K562 (cell line): Measurements from ENCODE around the gene SLC7A8. TPM values are rescaled to one million over a fixed set of nuclear protein-coding genes. Genes with fewer than 3 reads are reported as not detected.

Source experiments
- GATAD2B ChIP-seq: fragments of 450-650 bp; IDR thresholded peaks from 2 replicates; pipeline ENCODE4 v1.6.1; 2017; ENCODE audit warnings: mild to moderate bottlenecking, borderline replicate concordance
- HNRNPUL1 ChIP-seq: fragments of 200-400 bp; formaldehyde crosslinking; IDR thresholded peaks from 2 replicates; pipeline ENCODE4 v1.6.1; 2017; ENCODE audit warnings: low read length
- LEF1 ChIP-seq: fragments of 450-650 bp; IDR thresholded peaks from 2 replicates; pipeline ENCODE4 v1.6.1; 2016; ENCODE audit warnings: mild to moderate bottlenecking
- MXI1 ChIP-seq: IDR thresholded peaks from 2 replicates; pipeline ENCODE4 v1.6.1; 2011; ENCODE audit warnings: low read depth, mild to moderate bottlenecking, improper control_type of control experiment, low read length
- NFIX ChIP-seq: fragments of 250-450 bp; sonication (Bioruptor Pico); IDR thresholded peaks from 2 replicates; pipeline ENCODE4 v1.4.0; 2020; ENCODE audit warnings: low read depth, mild to moderate bottlenecking, moderate library complexity
- SMAD3 ChIP-seq: fragments of 450-650 bp; formaldehyde crosslinking; conservative IDR thresholded peaks from 2 replicates; pipeline ENCODE4 v1.4.0; 2020; ENCODE audit warnings: mild to moderate bottlenecking
- TGIF2 ChIP-seq: sonication (generic); formaldehyde crosslinking; IDR thresholded peaks from 2 replicates; pipeline ENCODE4 v1.8.1; 2022; ENCODE audit warnings: mild to moderate bottlenecking, missing genetic modification reagents, moderate library complexity
- XRCC5 ChIP-seq: fragments of 200-400 bp; formaldehyde crosslinking; IDR thresholded peaks from 2 replicates; pipeline ENCODE4 v1.6.1; 2017; ENCODE audit warnings: low read depth, mild to moderate bottlenecking, low read length
- ZEB2 ChIP-seq: fragments of 450-650 bp; IDR thresholded peaks from 2 replicates; pipeline ENCODE4 v1.6.1; 2016
- polyA plus RNA-seq, 8 experiments: library from polyadenylated mRNA; depleted of rRNA in 4 of 8; stranded (reverse) in 5 of 8; unstranded in 3 of 8; fragments of >200 nt; fragmentation: Nextera tagmentation in 2 of 8; fragmentation: Illumina TruSeq in 1 of 8; extraction: Ambion mirVana in 2 of 8; extraction: Trizol in 1 of 8; gene quantifications; 2 replicates each; pipeline versions ENCODE4 v1.2.1 to v1.2.3, GENCODE V29; 2011 to 2014; ENCODE audit warnings: inconsistent platforms in 1 of 8, missing spikeins in 1 of 8
- total RNA-seq, 7 experiments: library from RNA; depleted of rRNA in 6 of 7; stranded (reverse); fragments of >200 nt in 6 of 7; fragmentation: Illumina TruSeq in 2 of 7; extraction: Trizol in 2 of 7; gene quantifications; 2 replicates each; pipeline versions ENCODE4 v1.2.1 to v1.2.3, GENCODE V29; 2011 to 2021; ENCODE audit warnings: low replicate concordance in 1 of 7
- TF ChIP-seq, protein P1 (sequence below): fragments of 450-650 bp; formaldehyde crosslinking; IDR thresholded peaks from 2 replicates; pipeline ENCODE4 v1.4.0; 2020; ENCODE audit warnings: mild to moderate bottlenecking, mixed read lengths
- TF ChIP-seq, protein P2 (sequence below): sonication (generic); formaldehyde crosslinking; IDR thresholded peaks from 2 replicates; pipeline ENCODE4 v1.8.0; 2022; ENCODE audit warnings: missing genetic modification reagents, mild to moderate bottlenecking, moderate library complexity, borderline replicate concordance
- TF ChIP-seq, protein P3 (sequence below): fragments of 150-350 bp; IDR thresholded peaks from 2 replicates; pipeline ENCODE4 v1.6.1; 2014; ENCODE audit warnings: low read depth, mild to moderate bottlenecking, low read length, borderline replicate concordance
- TF ChIP-seq, protein P4 (sequence below): fragments of 250-450 bp; sonication (Bioruptor Pico); IDR thresholded peaks from 2 replicates; pipeline ENCODE4 v1.9.0; 2021; ENCODE audit warnings: mild to moderate bottlenecking
- TF ChIP-seq, protein P5 (sequence below): fragments of 250-450 bp; sonication (Bioruptor Pico); IDR thresholded peaks from 2 replicates; pipeline ENCODE4 v1.8.0; 2022; ENCODE audit warnings: inconsistent platforms, mild to moderate bottlenecking, moderate library complexity, borderline replicate concordance
- TF ChIP-seq, protein P6 (sequence below): fragments of 250-450 bp; sonication (Bioruptor Pico); IDR thresholded peaks from 2 replicates; pipeline ENCODE4 v1.8.0; 2021; ENCODE audit warnings: mild to moderate bottlenecking, moderate library complexity

Gene SLC7A8
- total and polyA plus RNA-seq, 9 of the 15 experiments (the other 6 are each of a cell fraction or from before 2014, with no cell fraction given), result 2.0 to 33.0 (median 6.0) TPM

DNA sequence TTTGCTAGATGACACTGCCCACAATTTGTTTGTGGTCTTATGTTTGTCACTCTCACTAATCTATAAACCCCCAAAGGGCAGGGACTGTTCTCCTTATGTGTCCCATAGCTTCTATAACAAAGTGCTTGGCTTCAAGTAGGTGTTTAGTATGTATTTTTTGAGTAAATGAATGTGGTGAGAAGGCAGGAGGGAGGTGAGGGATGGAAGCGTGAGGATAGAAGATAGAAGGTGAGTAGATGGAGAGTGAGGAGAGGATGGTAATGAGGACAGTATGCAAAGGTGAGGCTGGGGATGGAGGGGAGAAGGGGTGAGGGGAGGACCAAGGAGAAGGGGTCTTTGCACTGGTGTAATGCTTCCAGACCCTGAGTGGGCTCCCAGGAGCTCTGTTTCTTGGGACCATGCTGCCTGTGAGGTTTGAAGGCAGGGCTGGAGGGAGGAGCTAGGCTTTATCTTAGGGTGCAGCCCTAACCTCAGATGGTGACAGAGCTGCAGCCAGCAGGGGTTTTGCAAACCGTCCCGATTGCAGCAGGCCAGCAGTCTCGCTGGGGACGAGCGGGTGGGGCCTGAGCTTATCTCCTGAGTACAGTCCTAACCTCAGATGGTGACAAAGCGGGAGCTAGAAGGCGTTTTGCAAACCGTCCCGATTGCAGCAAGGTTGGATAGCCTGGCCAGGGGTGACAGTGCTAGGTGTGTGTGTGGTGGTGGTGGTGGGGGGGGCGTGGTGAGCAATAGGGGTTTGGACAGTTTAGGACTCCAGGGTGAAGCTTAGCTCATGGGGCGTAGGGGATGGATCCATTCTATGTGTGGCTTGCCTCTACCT, 70.9 kb downstream of the SLC7A8 start (continued):
- TF ChIP-seq, protein P1, sequence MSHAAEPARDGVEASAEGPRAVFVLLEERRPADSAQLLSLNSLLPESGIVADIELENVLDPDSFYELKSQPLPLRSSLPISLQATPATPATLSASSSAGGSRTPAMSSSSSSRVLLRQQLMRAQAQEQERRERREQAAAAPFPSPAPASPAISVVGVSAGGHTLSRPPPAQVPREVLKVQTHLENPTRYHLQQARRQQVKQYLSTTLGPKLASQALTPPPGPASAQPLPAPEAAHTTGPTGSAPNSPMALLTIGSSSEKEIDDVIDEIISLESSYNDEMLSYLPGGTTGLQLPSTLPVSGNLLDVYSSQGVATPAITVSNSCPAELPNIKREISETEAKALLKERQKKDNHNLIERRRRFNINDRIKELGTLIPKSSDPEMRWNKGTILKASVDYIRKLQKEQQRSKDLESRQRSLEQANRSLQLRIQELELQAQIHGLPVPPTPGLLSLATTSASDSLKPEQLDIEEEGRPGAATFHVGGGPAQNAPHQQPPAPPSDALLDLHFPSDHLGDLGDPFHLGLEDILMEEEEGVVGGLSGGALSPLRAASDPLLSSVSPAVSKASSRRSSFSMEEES (CRISPR knock-in tag), result no peak
- no peak for TF ChIP-seq GATAD2B
- no peak for TF ChIP-seq XRCC5
- TF ChIP-seq MXI1, result peak; percentile 74
- TF ChIP-seq, protein P2, sequence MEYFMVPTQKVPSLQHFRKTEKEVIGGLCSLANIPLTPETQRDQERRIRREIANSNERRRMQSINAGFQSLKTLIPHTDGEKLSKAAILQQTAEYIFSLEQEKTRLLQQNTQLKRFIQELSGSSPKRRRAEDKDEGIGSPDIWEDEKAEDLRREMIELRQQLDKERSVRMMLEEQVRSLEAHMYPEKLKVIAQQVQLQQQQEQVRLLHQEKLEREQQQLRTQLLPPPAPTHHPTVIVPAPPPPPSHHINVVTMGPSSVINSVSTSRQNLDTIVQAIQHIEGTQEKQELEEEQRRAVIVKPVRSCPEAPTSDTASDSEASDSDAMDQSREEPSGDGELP (CRISPR knock-in tag), result peak; percentile 96
- peak; percentile 80; the same call in 1 of the 2 replicates for TF ChIP-seq LEF1
- no peak for TF ChIP-seq NFIX (CRISPR knock-in tag)
- TF ChIP-seq, protein P3, sequence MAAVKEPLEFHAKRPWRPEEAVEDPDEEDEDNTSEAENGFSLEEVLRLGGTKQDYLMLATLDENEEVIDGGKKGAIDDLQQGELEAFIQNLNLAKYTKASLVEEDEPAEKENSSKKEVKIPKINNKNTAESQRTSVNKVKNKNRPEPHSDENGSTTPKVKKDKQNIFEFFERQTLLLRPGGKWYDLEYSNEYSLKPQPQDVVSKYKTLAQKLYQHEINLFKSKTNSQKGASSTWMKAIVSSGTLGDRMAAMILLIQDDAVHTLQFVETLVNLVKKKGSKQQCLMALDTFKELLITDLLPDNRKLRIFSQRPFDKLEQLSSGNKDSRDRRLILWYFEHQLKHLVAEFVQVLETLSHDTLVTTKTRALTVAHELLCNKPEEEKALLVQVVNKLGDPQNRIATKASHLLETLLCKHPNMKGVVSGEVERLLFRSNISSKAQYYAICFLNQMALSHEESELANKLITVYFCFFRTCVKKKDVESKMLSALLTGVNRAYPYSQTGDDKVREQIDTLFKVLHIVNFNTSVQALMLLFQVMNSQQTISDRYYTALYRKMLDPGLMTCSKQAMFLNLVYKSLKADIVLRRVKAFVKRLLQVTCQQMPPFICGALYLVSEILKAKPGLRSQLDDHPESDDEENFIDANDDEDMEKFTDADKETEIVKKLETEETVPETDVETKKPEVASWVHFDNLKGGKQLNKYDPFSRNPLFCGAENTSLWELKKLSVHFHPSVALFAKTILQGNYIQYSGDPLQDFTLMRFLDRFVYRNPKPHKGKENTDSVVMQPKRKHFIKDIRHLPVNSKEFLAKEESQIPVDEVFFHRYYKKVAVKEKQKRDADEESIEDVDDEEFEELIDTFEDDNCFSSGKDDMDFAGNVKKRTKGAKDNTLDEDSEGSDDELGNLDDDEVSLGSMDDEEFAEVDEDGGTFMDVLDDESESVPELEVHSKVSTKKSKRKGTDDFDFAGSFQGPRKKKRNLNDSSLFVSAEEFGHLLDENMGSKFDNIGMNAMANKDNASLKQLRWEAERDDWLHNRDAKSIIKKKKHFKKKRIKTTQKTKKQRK, result no peak
- TF ChIP-seq, protein P4, sequence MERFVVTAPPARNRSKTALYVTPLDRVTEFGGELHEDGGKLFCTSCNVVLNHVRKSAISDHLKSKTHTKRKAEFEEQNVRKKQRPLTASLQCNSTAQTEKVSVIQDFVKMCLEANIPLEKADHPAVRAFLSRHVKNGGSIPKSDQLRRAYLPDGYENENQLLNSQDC (CRISPR knock-in tag), result no peak
- no peak for TF ChIP-seq HNRNPUL1
- TF ChIP-seq ZEB2, result peak; percentile 93
- no peak for TF ChIP-seq TGIF2 (CRISPR knock-in tag)
- TF ChIP-seq, protein P5, sequence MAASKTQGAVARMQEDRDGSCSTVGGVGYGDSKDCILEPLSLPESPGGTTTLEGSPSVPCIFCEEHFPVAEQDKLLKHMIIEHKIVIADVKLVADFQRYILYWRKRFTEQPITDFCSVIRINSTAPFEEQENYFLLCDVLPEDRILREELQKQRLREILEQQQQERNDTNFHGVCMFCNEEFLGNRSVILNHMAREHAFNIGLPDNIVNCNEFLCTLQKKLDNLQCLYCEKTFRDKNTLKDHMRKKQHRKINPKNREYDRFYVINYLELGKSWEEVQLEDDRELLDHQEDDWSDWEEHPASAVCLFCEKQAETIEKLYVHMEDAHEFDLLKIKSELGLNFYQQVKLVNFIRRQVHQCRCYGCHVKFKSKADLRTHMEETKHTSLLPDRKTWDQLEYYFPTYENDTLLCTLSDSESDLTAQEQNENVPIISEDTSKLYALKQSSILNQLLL, result no peak
- TF ChIP-seq SMAD3 (CRISPR knock-in tag), result peak; percentile 68; the same call in 1 of the 2 replicates
- TF ChIP-seq, protein P6, sequence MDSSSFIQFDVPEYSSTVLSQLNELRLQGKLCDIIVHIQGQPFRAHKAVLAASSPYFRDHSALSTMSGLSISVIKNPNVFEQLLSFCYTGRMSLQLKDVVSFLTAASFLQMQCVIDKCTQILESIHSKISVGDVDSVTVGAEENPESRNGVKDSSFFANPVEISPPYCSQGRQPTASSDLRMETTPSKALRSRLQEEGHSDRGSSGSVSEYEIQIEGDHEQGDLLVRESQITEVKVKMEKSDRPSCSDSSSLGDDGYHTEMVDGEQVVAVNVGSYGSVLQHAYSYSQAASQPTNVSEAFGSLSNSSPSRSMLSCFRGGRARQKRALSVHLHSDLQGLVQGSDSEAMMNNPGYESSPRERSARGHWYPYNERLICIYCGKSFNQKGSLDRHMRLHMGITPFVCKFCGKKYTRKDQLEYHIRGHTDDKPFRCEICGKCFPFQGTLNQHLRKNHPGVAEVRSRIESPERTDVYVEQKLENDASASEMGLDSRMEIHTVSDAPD, result no peak
